HEK293T (cell line): Measurements from ENCODE around the gene TANC1.

ENCODE experiments used
- ARNT ChIP-seq: fragments of 450-650 bp; IDR thresholded peaks from 2 replicates; pipeline ENCODE4 v1.6.1; 2017; ENCODE audit warnings: mild to moderate bottlenecking
- NFRKB ChIP-seq: fragments of 450-650 bp; IDR thresholded peaks from 2 replicates; pipeline ENCODE4 v1.6.1; 2016; ENCODE audit warnings: mild to moderate bottlenecking, moderate library complexity
- SP1 ChIP-seq: fragments of 450-650 bp; IDR thresholded peaks from 2 replicates; pipeline ENCODE4 v1.6.1; 2017

DNA sequence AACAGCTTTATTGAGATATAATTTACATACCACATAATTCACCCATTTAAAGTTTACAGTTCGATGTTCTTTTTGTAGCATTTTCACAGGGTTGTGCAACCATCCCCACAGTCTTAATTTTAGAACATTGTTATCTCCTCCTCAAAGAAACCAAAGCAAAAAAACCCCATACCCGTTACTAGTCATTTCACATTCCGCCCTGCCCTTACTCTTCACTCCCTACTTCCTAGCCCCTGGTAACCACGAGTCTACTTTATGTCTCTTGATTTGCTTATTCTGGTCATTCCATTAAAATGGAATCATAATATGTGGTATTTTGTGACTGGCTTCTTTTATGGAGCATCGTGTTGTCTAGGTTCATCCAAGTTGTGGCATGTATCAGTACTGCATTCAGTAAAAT, 137.7 kb downstream of the TANC1 start:
- no peak for TF ChIP-seq SP1
- no peak for TF ChIP-seq ARNT
- TF ChIP-seq NFRKB = no peak
